ENCODE data around the gene CCDC134. TPM values are rescaled to one million over a fixed set of nuclear protein-coding genes. Genes with fewer than 3 reads are reported as not detected.

CCDC134 gene
- total and polyA plus RNA-seq, 2 of the 13 experiments (the other 11 are each of a cell fraction or from before 2014, with no cell fraction given), result 4.8 to 17.4 TPM

DNA sequence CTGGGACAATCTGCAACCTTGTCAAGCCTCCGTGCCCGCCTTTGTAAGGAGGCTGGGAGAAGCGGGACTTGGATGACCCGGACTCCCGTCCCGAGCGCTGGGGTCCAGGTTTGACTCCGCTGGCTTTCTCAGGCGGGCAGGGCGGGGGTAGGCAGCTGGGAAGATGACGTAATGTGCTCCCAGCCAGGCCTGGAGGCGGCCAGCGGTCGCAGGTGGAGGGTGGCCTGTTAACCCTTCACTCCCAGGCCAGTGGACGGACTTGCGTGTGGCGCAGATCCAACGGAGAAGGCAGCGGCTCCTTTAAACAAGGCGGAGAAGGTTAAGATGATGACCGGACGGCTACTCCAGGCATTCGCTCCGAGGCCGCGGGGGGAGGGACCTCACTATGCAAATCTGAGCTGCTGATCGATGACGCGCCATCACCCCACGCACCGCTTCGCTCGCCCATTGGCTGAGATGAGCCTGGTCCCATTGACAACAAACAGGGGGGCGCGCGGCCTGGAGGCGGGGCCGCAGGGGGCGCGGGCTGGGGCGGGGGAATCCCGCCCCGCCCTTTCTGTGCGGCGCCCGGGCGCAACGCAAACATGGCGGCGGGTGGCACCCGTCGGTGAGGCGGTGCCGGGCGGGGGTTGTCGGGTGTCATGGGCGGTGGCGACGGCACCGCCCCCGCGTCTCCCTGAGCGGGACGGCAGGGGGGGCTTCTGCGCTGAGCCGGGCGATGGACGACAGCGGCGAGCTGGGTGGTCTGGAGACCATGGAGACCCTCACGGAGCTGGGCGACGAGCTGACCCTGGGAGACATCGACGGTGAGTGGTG is 32.3 kb downstream of the CCDC134 start, which contains the start of gene SREBF2 (continued):
- TF ChIP-seq, protein P1, sequence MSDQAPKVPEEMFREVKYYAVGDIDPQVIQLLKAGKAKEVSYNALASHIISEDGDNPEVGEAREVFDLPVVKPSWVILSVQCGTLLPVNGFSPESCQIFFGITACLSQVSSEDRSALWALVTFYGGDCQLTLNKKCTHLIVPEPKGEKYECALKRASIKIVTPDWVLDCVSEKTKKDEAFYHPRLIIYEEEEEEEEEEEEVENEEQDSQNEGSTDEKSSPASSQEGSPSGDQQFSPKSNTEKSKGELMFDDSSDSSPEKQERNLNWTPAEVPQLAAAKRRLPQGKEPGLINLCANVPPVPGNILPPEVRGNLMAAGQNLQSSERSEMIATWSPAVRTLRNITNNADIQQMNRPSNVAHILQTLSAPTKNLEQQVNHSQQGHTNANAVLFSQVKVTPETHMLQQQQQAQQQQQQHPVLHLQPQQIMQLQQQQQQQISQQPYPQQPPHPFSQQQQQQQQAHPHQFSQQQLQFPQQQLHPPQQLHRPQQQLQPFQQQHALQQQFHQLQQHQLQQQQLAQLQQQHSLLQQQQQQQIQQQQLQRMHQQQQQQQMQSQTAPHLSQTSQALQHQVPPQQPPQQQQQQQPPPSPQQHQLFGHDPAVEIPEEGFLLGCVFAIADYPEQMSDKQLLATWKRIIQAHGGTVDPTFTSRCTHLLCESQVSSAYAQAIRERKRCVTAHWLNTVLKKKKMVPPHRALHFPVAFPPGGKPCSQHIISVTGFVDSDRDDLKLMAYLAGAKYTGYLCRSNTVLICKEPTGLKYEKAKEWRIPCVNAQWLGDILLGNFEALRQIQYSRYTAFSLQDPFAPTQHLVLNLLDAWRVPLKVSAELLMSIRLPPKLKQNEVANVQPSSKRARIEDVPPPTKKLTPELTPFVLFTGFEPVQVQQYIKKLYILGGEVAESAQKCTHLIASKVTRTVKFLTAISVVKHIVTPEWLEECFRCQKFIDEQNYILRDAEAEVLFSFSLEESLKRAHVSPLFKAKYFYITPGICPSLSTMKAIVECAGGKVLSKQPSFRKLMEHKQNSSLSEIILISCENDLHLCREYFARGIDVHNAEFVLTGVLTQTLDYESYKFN (CRISPR knock-in tag; conservative IDR thresholded peaks at IDR 0.05), result peak; percentile 76
- TF ChIP-seq, protein P2, sequence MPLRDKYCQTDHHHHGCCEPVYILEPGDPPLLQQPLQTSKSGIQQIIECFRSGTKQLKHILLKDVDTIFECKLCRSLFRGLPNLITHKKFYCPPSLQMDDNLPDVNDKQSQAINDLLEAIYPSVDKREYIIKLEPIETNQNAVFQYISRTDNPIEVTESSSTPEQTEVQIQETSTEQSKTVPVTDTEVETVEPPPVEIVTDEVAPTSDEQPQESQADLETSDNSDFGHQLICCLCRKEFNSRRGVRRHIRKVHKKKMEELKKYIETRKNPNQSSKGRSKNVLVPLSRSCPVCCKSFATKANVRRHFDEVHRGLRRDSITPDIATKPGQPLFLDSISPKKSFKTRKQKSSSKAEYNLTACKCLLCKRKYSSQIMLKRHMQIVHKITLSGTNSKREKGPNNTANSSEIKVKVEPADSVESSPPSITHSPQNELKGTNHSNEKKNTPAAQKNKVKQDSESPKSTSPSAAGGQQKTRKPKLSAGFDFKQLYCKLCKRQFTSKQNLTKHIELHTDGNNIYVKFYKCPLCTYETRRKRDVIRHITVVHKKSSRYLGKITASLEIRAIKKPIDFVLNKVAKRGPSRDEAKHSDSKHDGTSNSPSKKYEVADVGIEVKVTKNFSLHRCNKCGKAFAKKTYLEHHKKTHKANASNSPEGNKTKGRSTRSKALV (CRISPR knock-in tag; IDR thresholded peaks at IDR 0.05), result peak; percentile 61; the same call in 1 of the 2 replicates
- TF ChIP-seq, protein P3, sequence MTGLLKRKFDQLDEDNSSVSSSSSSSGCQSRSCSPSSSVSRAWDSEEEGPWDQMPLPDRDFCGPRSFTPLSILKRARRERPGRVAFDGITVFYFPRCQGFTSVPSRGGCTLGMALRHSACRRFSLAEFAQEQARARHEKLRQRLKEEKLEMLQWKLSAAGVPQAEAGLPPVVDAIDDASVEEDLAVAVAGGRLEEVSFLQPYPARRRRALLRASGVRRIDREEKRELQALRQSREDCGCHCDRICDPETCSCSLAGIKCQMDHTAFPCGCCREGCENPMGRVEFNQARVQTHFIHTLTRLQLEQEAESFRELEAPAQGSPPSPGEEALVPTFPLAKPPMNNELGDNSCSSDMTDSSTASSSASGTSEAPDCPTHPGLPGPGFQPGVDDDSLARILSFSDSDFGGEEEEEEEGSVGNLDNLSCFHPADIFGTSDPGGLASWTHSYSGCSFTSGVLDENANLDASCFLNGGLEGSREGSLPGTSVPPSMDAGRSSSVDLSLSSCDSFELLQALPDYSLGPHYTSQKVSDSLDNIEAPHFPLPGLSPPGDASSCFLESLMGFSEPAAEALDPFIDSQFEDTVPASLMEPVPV (CRISPR knock-in tag; IDR thresholded peaks at IDR 0.05), result peak; percentile 92
- TF ChIP-seq TBX2 (CRISPR knock-in tag; IDR thresholded peaks at IDR 0.05; ENCODE audit: borderline replicate concordance) (no peak; the same call in none of the 2 replicates), GATAD1 (CRISPR knock-in tag; IDR thresholded peaks at IDR 0.05) (peak; percentile 51; the same call in 1 of the 2 replicates), ZNF614 (CRISPR knock-in tag; IDR thresholded peaks at IDR 0.05; ENCODE audit: borderline replicate concordance) (peak; percentile 63; the same call in 1 of the 2 replicates), KAT8 (CRISPR knock-in tag; IDR thresholded peaks at IDR 0.05) (peak; percentile 53; the same call in 1 of the 2 replicates), ELF1 (CRISPR knock-in tag; IDR thresholded peaks at IDR 0.05) (peak; percentile 24; the same call in 1 of the 2 replicates), ZEB1 (IDR thresholded peaks at IDR 0.05; ENCODE audit: insufficient replicate concordance, low read depth) (no peak)
- TF ChIP-seq, protein P4, sequence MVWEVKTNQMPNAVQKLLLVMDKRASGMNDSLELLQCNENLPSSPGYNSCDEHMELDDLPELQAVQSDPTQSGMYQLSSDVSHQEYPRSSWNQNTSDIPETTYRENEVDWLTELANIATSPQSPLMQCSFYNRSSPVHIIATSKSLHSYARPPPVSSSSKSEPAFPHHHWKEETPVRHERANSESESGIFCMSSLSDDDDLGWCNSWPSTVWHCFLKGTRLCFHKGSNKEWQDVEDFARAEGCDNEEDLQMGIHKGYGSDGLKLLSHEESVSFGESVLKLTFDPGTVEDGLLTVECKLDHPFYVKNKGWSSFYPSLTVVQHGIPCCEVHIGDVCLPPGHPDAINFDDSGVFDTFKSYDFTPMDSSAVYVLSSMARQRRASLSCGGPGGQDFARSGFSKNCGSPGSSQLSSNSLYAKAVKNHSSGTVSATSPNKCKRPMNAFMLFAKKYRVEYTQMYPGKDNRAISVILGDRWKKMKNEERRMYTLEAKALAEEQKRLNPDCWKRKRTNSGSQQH (CRISPR knock-in tag; IDR thresholded peaks at IDR 0.05; ENCODE audit: low read depth), result peak; percentile 5; the same call in 1 of the 2 replicates
- TF ChIP-seq, protein P5, sequence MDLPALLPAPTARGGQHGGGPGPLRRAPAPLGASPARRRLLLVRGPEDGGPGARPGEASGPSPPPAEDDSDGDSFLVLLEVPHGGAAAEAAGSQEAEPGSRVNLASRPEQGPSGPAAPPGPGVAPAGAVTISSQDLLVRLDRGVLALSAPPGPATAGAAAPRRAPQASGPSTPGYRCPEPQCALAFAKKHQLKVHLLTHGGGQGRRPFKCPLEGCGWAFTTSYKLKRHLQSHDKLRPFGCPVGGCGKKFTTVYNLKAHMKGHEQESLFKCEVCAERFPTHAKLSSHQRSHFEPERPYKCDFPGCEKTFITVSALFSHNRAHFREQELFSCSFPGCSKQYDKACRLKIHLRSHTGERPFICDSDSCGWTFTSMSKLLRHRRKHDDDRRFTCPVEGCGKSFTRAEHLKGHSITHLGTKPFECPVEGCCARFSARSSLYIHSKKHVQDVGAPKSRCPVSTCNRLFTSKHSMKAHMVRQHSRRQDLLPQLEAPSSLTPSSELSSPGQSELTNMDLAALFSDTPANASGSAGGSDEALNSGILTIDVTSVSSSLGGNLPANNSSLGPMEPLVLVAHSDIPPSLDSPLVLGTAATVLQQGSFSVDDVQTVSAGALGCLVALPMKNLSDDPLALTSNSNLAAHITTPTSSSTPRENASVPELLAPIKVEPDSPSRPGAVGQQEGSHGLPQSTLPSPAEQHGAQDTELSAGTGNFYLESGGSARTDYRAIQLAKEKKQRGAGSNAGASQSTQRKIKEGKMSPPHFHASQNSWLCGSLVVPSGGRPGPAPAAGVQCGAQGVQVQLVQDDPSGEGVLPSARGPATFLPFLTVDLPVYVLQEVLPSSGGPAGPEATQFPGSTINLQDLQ (CRISPR knock-in tag; IDR thresholded peaks at IDR 0.05), result no peak
- TF ChIP-seq, protein P6, sequence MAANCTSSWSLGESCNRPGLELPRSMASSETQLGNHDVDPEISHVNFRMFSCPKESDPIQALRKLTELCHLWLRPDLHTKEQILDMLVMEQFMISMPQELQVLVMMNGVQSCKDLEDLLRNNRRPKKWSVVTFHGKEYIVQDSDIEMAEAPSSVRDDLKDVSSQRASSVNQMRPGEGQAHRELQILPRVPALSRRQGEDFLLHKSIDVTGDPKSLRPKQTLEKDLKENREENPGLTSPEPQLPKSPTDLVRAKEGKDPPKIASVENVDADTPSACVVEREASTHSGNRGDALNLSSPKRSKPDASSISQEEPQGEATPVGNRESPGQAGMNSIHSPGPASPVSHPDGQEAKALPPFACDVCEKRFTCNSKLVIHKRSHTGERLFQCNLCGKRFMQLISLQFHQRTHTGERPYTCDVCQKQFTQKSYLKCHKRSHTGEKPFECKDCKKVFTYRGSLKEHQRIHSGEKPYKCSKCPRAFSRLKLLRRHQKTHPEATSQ (CRISPR knock-in tag; IDR thresholded peaks at IDR 0.05; ENCODE audit: borderline replicate concordance), result 0 out of 2 replicates have a peak, but pooled peaks have one; percentile 65
- TF ChIP-seq, protein P7, sequence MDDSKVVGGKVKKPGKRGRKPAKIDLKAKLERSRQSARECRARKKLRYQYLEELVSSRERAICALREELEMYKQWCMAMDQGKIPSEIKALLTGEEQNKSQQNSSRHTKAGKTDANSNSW (CRISPR knock-in tag; IDR thresholded peaks at IDR 0.05; ENCODE audit: borderline replicate concordance), result no peak
